ENCODE data around the gene GRB14. TPM values are rescaled to one million over a fixed set of nuclear protein-coding genes. Genes with fewer than 3 reads are reported as not detected.
"Not testable (repeated sequence)": the region's sequence is repeated elsewhere in the genome, so short reads cannot be mapped to it uniquely, and the experiment has no call there.

Gene GRB14
- total and polyA plus RNA-seq, 2 donors, result 0.19 to 0.41 TPM

- DNase-seq (ENCODE audit: low read depth in 6 of 9, low spot score in 9 of 9), result no peak
- no peaks in the 10 kb centered on the region for H3K9me3 ChIP-seq (ENCODE audit: control insufficient read depth in 2 of 2, insufficient read depth in 1 of 2, low read length in 1 of 2)
- H3K27me3 ChIP-seq (ENCODE audit: control insufficient read depth in 2 of 2, insufficient read depth in 1 of 2, low read length in 1 of 2), result no peaks in the 10 kb centered on the region
- H3K27ac ChIP-seq (ENCODE audit: low read depth in 1 of 2, low read length in 1 of 2), result no peak overlapping the region
- H3K36me3 ChIP-seq (ENCODE audit: control insufficient read depth in 2 of 2, insufficient read depth in 2 of 2, low read length in 1 of 2), result no peaks in the 10 kb centered on the region
- H3K4me3 ChIP-seq (ENCODE audit: low read length in 2 of 2), result no peak overlapping the region
- H3K4me1 ChIP-seq (ENCODE audit: control insufficient read depth in 2 of 2, insufficient read depth in 2 of 2, low read length in 2 of 2), result no peaks in the 10 kb centered on the region
Measured at GRCh38 chr2:164655336-164655735, 34.1 kb upstream of the GRB14 start.

DNA sequence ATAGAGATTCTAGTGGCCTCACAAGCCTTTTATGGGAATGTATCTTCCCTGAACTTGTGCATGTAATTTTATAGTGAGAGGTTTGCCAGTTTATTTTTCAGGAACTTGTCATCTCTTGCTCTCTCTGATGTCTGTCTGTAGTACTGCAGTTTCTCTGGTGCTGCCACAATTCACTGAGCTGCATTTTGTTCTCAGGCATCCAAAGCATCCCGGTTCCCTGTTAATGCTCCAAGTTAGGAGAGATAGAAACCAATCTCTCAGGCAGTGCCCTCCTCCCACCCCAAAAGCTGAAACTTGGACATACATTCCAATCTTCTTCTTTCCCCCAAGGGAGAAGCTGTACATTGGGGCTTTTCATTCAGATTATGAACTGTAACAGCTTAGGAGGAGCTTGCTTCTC, 30.1 kb upstream of the GRB14 start:
- no peak for DNase-seq (ENCODE audit: low read depth in 6 of 9, low spot score in 9 of 9)
- Histone ChIP-seq H3K27me3 (ENCODE audit: control insufficient read depth in 2 of 2, insufficient read depth in 1 of 2, low read length in 1 of 2) (no peaks in the 10 kb centered on the region), H3K4me1 (ENCODE audit: control insufficient read depth in 2 of 2, insufficient read depth in 2 of 2, low read length in 2 of 2) (no peaks in the 10 kb centered on the region), H3K27ac (ENCODE audit: low read depth in 1 of 2, low read length in 1 of 2) (no peak overlapping the region), H3K4me3 (ENCODE audit: low read length in 2 of 2) (no peak overlapping the region), H3K9me3 (ENCODE audit: control insufficient read depth in 2 of 2, insufficient read depth in 1 of 2, low read length in 1 of 2) (no peaks in the 10 kb centered on the region), H3K36me3 (ENCODE audit: control insufficient read depth in 2 of 2, insufficient read depth in 2 of 2, low read length in 1 of 2) (no peaks in the 10 kb centered on the region)
- WGBS, result 73% methylated on average over 1 of the region's 1 CpG

DNA sequence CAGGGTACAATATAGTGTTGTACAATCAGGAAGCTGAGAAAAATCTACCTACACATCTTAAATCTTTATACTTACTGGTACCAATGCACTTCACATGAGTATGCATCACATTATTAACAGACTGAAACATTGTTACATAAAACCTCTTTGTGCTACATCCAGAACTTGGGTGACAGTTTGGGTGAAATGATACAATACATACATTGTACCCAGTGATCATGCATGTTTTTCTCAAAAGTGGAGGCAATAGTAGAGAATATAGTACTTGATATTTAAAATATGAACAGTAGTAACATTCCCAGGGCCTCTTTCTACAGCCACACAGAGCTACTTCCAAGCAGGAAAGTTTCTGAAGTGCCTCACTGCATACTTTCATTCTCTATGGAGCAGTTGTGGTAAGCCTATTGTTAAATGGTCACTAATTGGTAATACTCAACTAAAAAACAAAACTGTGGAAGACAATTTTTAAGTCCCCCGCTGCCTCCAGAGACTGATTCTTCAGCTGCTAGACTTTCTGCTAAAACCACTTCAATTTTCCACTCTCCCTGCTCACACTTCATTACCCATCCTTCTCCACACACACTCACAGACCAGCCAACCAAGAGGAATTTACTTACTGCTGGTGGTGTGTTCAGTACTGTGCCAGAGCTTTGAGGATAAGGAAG, 22.9 kb upstream of the GRB14 start:
- no peaks in the 10 kb centered on the region for H3K4me1 ChIP-seq (ENCODE audit: control insufficient read depth in 2 of 2, insufficient read depth in 2 of 2, low read length in 2 of 2)
- DNase-seq (ENCODE audit: low read depth in 6 of 9, low spot score in 9 of 9), result no peak
- 95% methylated on average over 1 of the region's 1 CpG for WGBS
- no peak overlapping the region for H3K4me3 ChIP-seq (ENCODE audit: low read length in 2 of 2)
- no peaks in the 10 kb centered on the region for H3K9me3 ChIP-seq (ENCODE audit: control insufficient read depth in 2 of 2, insufficient read depth in 1 of 2, low read length in 1 of 2)
- no peaks in the 10 kb centered on the region for H3K36me3 ChIP-seq (ENCODE audit: control insufficient read depth in 2 of 2, insufficient read depth in 2 of 2, low read length in 1 of 2)
- no peak overlapping the region for H3K27ac ChIP-seq (ENCODE audit: low read depth in 1 of 2, low read length in 1 of 2)
- H3K27me3 ChIP-seq (ENCODE audit: control insufficient read depth in 2 of 2, insufficient read depth in 1 of 2, low read length in 1 of 2), result no peaks in the 10 kb centered on the region

DNA sequence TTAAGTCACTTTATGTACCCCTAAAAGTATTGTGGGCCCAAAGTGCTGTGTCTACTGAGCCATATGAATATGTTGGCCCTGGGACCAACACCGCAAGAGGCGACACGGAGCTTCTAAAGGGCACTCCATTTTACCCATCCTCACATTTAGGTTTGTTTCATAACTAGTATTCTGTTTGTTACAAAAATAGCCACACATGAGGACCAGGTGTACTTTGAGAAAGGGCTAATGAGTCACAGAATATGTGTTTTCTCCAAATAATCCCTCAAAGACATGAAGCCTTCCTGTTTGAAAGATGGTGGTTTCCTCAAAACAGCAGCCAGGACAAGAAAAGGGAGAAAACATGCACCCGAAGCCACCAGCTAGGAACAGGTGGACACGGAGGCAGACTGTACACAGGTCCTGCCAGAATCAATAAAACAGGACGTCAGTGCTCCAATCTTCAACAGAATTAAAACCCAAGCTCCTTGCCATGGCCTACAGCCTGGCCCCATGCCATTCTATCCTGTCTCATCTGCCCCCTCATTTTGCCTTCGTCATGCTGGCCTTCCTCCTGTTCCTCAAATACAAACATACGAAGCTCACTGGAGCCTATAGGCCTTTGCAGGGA, 21.8 kb upstream of the GRB14 start:
- no peak for DNase-seq (ENCODE audit: low read depth in 6 of 9, low spot score in 9 of 9)
- WGBS, result 89% methylated on average over 8 of the region's 8 CpGs
- no peak overlapping the region for H3K4me3 ChIP-seq (ENCODE audit: low read length in 2 of 2)
- H3K27ac ChIP-seq (ENCODE audit: low read depth in 1 of 2, low read length in 1 of 2), result no peak overlapping the region
- H3K36me3 ChIP-seq (ENCODE audit: control insufficient read depth in 2 of 2, insufficient read depth in 2 of 2, low read length in 1 of 2), result no peaks in the 10 kb centered on the region
- no peaks in the 10 kb centered on the region for H3K9me3 ChIP-seq (ENCODE audit: control insufficient read depth in 2 of 2, insufficient read depth in 1 of 2, low read length in 1 of 2)
- H3K27me3 ChIP-seq (ENCODE audit: control insufficient read depth in 2 of 2, insufficient read depth in 1 of 2, low read length in 1 of 2), result no peaks in the 10 kb centered on the region
- H3K4me1 ChIP-seq (ENCODE audit: control insufficient read depth in 2 of 2, insufficient read depth in 2 of 2, low read length in 2 of 2), result no peaks in the 10 kb centered on the region

GRCh38 chr2:164642268-164642667, 21.0 kb upstream of the GRB14 start:
- Histone ChIP-seq H3K36me3 (ENCODE audit: control insufficient read depth in 2 of 2, insufficient read depth in 2 of 2, low read length in 1 of 2) (no peaks in the 10 kb centered on the region), H3K9me3 (ENCODE audit: control insufficient read depth in 2 of 2, insufficient read depth in 1 of 2, low read length in 1 of 2) (no peaks in the 10 kb centered on the region), H3K4me1 (ENCODE audit: control insufficient read depth in 2 of 2, insufficient read depth in 2 of 2, low read length in 2 of 2) (no peaks in the 10 kb centered on the region), H3K27me3 (ENCODE audit: control insufficient read depth in 2 of 2, insufficient read depth in 1 of 2, low read length in 1 of 2) (no peaks in the 10 kb centered on the region), H3K27ac (ENCODE audit: low read depth in 1 of 2, low read length in 1 of 2) (no peak overlapping the region), H3K4me3 (ENCODE audit: low read length in 2 of 2) (no peak overlapping the region)
- whole genome bisulfite sequencing, result 92% methylated on average over 2 of the region's 2 CpGs
- no peak for DNase-seq (ENCODE audit: low read depth in 6 of 9, low spot score in 9 of 9)

DNA sequence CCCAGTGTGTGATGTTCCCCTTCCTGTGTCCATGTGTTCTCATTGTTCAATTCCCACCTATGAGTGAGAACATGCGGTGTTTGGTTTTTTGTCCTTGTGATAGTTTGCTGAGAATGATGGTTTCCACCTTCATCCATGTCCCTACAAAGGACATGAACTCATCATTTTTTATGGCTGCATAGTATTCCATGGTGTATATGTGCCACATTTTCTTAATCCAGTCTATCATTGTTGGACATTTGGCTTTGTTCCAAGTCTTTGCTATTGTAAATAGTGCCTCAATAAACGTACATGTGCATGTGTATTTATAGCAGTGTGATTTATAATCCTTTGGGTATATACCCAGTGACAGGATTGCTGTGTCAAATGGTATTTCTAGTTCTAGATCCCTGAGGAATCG, 7.0 kb upstream of the GRB14 start:
- H3K4me3 ChIP-seq (ENCODE audit: low read length in 2 of 2); H3K36me3 ChIP-seq (ENCODE audit: control insufficient read depth in 2 of 2, insufficient read depth in 2 of 2, low read length in 1 of 2): not testable (repeated sequence)
- WGBS, result 93% methylated on average over 2 of the region's 3 CpGs

DNA sequence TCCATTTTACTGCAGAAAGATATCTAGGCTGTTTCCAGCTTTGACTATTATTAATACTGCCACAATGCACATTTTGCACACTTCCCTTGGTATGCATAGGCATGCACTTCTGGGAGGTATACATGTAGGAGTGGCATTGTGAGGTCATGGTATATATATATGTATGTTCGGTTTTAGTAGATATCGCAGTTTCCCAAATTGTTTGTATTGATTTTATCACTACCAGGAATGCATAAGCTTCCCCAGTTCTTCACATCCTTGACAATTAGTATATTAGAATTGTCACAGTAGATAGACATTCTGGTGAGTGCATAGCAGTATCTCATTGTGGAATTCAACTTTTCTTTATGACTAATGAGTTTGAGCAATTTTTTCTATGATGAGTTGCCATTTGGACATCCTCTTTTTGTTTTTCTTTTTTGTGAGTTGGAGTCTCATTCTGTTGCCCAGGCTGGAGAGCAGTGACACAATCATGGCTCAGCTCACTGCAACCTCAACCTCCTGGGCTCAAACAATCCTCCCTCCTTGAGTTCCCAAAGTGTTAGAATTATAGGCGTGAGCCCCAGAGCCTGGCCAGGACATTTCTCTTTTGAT, 4.2 kb upstream of the GRB14 start:
- Histone ChIP-seq H3K27ac (ENCODE audit: low read depth in 1 of 2, low read length in 1 of 2) (no peak overlapping the region), H3K4me1 (ENCODE audit: control insufficient read depth in 2 of 2, insufficient read depth in 2 of 2, low read length in 2 of 2) (peaks cover 6 to 7% of the 10 kb centered on the region in 2 donors), H3K36me3 (ENCODE audit: control insufficient read depth in 2 of 2, insufficient read depth in 2 of 2, low read length in 1 of 2) (no peaks in the 10 kb centered on the region), H3K27me3 (ENCODE audit: control insufficient read depth in 2 of 2, insufficient read depth in 1 of 2, low read length in 1 of 2) (peaks cover 24 to 30% of the 10 kb centered on the region in 2 donors), H3K4me3 (ENCODE audit: low read length in 2 of 2) (no peak overlapping the region), H3K9me3 (ENCODE audit: control insufficient read depth in 2 of 2, insufficient read depth in 1 of 2, low read length in 1 of 2) (no peaks in the 10 kb centered on the region)
- WGBS, result 96% methylated on average over 3 of the region's 3 CpGs
- DNase-seq (ENCODE audit: low read depth in 6 of 9, low spot score in 9 of 9), result no peak

More for the DNA sequence above, 7.0 kb upstream of the GRB14 start:
- H3K9me3 ChIP-seq (ENCODE audit: control insufficient read depth in 2 of 2, insufficient read depth in 1 of 2, low read length in 1 of 2); H3K4me1 ChIP-seq (ENCODE audit: control insufficient read depth in 2 of 2, insufficient read depth in 2 of 2, low read length in 2 of 2); H3K27me3 ChIP-seq (ENCODE audit: control insufficient read depth in 2 of 2, insufficient read depth in 1 of 2, low read length in 1 of 2); DNase-seq (ENCODE audit: low read depth in 6 of 9, low spot score in 9 of 9); H3K27ac ChIP-seq (ENCODE audit: low read depth in 1 of 2, low read length in 1 of 2): not testable (repeated sequence)

DNA sequence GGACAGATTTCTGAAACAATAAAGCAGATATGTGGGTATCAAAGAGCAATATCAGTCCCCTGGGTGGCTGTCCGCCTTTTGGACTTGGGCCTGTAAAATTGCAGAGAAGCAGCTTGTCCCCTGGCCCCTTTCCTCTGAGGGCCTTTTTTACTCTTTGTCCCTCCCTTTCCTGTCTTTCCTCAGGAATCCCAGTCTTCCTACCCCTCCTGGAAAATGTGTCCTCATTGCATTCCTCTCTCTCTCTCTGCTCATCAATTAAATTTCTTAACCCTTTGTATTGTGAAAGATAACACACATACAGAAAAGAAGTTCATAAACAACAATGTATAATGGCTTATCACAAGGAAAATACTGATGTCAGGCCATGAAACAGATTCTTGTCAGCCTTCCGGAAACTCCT, 3.0 kb upstream of the GRB14 start:
- peaks cover 24 to 40% of the 10 kb centered on the region in 2 donors for H3K27me3 ChIP-seq (ENCODE audit: control insufficient read depth in 2 of 2, insufficient read depth in 1 of 2, low read length in 1 of 2)
- no peak overlapping the region for H3K27ac ChIP-seq (ENCODE audit: low read depth in 1 of 2, low read length in 1 of 2)
- DNase-seq (ENCODE audit: low read depth in 6 of 9, low spot score in 9 of 9), result no peak
- 94% methylated on average over 2 of the region's 2 CpGs for WGBS
- peaks cover 6 to 7% of the 10 kb centered on the region in 2 donors for H3K4me1 ChIP-seq (ENCODE audit: control insufficient read depth in 2 of 2, insufficient read depth in 2 of 2, low read length in 2 of 2)
- no peaks in the 10 kb centered on the region for H3K9me3 ChIP-seq (ENCODE audit: control insufficient read depth in 2 of 2, insufficient read depth in 1 of 2, low read length in 1 of 2)
- no peak overlapping the region for H3K4me3 ChIP-seq (ENCODE audit: low read length in 2 of 2)
- no peaks in the 10 kb centered on the region for H3K36me3 ChIP-seq (ENCODE audit: control insufficient read depth in 2 of 2, insufficient read depth in 2 of 2, low read length in 1 of 2)

- Histone ChIP-seq H3K36me3 (ENCODE audit: control insufficient read depth in 2 of 2, insufficient read depth in 2 of 2, low read length in 1 of 2) (no peaks in the 10 kb centered on the region), H3K4me1 (ENCODE audit: control insufficient read depth in 2 of 2, insufficient read depth in 2 of 2, low read length in 2 of 2) (peaks cover 6 to 7% of the 10 kb centered on the region in 2 donors), H3K27ac (ENCODE audit: low read depth in 1 of 2, low read length in 1 of 2) (no peak overlapping the region), H3K4me3 (ENCODE audit: low read length in 2 of 2) (no peak overlapping the region), H3K9me3 (ENCODE audit: control insufficient read depth in 2 of 2, insufficient read depth in 1 of 2, low read length in 1 of 2) (no peaks in the 10 kb centered on the region), H3K27me3 (ENCODE audit: control insufficient read depth in 2 of 2, insufficient read depth in 1 of 2, low read length in 1 of 2) (peaks cover 24 to 47% of the 10 kb centered on the region in 2 donors)
- 92% methylated on average over 12 of the region's 12 CpGs for WGBS
- no peak for DNase-seq (ENCODE audit: low read depth in 6 of 9, low spot score in 9 of 9)
Measured at GRCh38 chr2:164622338-164623106, 1.2 kb upstream of the GRB14 start.
